H1 (cell line): Measurements from ENCODE around the gene SLC39A8. TPM values are rescaled to one million over a fixed set of nuclear protein-coding genes. Genes with fewer than 3 reads are reported as not detected.
"Not testable (repeated sequence)": the region's sequence is repeated elsewhere in the genome, so short reads cannot be mapped to it uniquely, and the experiment has no call there.

ENCODE experiments used
- CTCF ChIA-PET: fragments of 300-600 bp; sonication (Branson Sonifier 250); formaldehyde crosslinking; loops from one replicate; lab custom pipeline; 2021; ENCODE audit not compliant: partially characterized antibody; lab: Charles Lee
- POLR2A ChIA-PET: fragments of 300-600 bp; sonication (Branson Sonifier 250); formaldehyde crosslinking; loops from one replicate; lab custom pipeline; 2021; ENCODE audit warnings: inconsistent platforms; ENCODE audit not compliant: partially characterized antibody; lab: Charles Lee
- DNase-seq, 2 experiments: peaks; one replicate each; pipeline versions ENCODE4 v3.0.0 to v3.0.0-alpha.2; 2010 to 2022; ENCODE audit warnings: low spot score in 2 of 2, low read depth in 1 of 2, mixed read lengths in 1 of 2
- FAIRE-seq: peaks from 2 replicates; lab custom pipeline; 2011; peaks lifted over from hg19 to GRCh38; lab: Jason Lieb, UNC
- H2AFZ ChIP-seq: 2 replicates; pipeline ENCODE4 v1.8.1; 2012; ENCODE audit warnings: low read length, inconsistent platforms
- H2AK5ac ChIP-seq: 2 replicates; pipeline ENCODE4 v1.6.1; 2013; ENCODE audit warnings: low read depth, low read length
- H2BK120ac ChIP-seq: replicated peaks from 2 replicates; pipeline ENCODE3; 2013; ENCODE audit warnings: low read depth, low read length, inconsistent platforms
- H2BK12ac ChIP-seq: 2 replicates; pipeline ENCODE4 v1.6.1; 2013; ENCODE audit warnings: low read depth, low read length
- H2BK15ac ChIP-seq: 2 replicates; pipeline ENCODE4 v1.6.1; 2013; ENCODE audit warnings: low read length
- H2BK20ac ChIP-seq: 2 replicates; pipeline ENCODE4 v1.6.1; 2013; ENCODE audit warnings: low read length
- H2BK5ac ChIP-seq: 2 replicates; pipeline ENCODE4 v1.6.1; 2013; ENCODE audit warnings: low read depth, low read length
- H3K14ac ChIP-seq: 2 replicates; pipeline ENCODE4 v1.6.1; 2013; ENCODE audit warnings: inconsistent platforms; ENCODE audit not compliant: insufficient read length
- H3K18ac ChIP-seq: 2 replicates; pipeline ENCODE4 v1.6.1; 2013; ENCODE audit warnings: low read length; ENCODE audit errors: extremely low read depth
- H3K23ac ChIP-seq: 2 replicates; pipeline ENCODE4 v1.6.1; 2013; ENCODE audit warnings: inconsistent platforms; ENCODE audit not compliant: insufficient read length
- H3K23me2 ChIP-seq: 2 replicates; pipeline ENCODE4 v1.6.1; 2013; ENCODE audit warnings: low read depth, low read length
- H3K27ac ChIP-seq: 2 replicates; pipeline ENCODE4 v1.6.1; 2011; ENCODE audit warnings: low read depth, low read length, inconsistent platforms
- H3K27me3 ChIP-seq, 4 experiments: replicated peaks in 1 of 4; 1 replicate in 1 of 4; 2 replicates in 3 of 4; pipeline versions ENCODE4 v1.6.1 to v1.8.1; 2011 to 2013; ENCODE audit warnings: low read length in 3 of 4, mild to moderate bottlenecking in 3 of 4, inconsistent platforms in 2 of 4, mixed read lengths in 2 of 4, moderate library complexity in 1 of 4; ENCODE audit not compliant: control insufficient read depth in 3 of 4, insufficient read depth in 3 of 4; ENCODE audit errors: extremely low read depth in 1 of 4
- H3K36me3 ChIP-seq, 4 experiments: 2 replicates each; pipeline versions ENCODE4 v1.6.1 to v1.8.1; 2011 to 2013; ENCODE audit warnings: mild to moderate bottlenecking in 4 of 4, low read length in 3 of 4, moderate library complexity in 2 of 4, control low read depth in 1 of 4, inconsistent platforms in 1 of 4; ENCODE audit not compliant: insufficient read depth in 4 of 4, control insufficient read depth in 2 of 4
- H3K4ac ChIP-seq: replicated peaks from 2 replicates; pipeline ENCODE3; 2013; ENCODE audit warnings: low read length, low read depth, mixed read lengths, inconsistent platforms; ENCODE audit not compliant: insufficient read length
- H3K4me1 ChIP-seq, 4 experiments: replicated peaks in 1 of 4; 1 replicate in 1 of 4; 2 replicates in 3 of 4; pipeline versions ENCODE4 v1.6.1 to v1.8.1; 2011 to 2013; ENCODE audit warnings: low read length in 3 of 4, inconsistent platforms in 2 of 4, mixed read lengths in 1 of 4; ENCODE audit not compliant: insufficient read depth in 4 of 4, control insufficient read depth in 3 of 4
- H3K4me2 ChIP-seq, 2 experiments: 2 replicates each; pipeline versions ENCODE4 v1.6.1 to v1.8.1; 2011 to 2013; ENCODE audit warnings: low read depth in 2 of 2, low read length in 2 of 2, control low read depth in 1 of 2, inconsistent platforms in 1 of 2, mild to moderate bottlenecking in 1 of 2; ENCODE audit not compliant: insufficient read depth in 1 of 2
- H3K4me3 ChIP-seq, 4 experiments: fragments of 200-600, 300-600 bp in 1 of 4; sonication (generic), shearing (Covaris generic), sonication (Bioruptor Twin) in 1 of 4; 2 replicates each; pipeline versions ENCODE4 v1.5.1 to v1.8.1; 2011 to 2016; ENCODE audit warnings: low read length in 4 of 4, low read depth in 3 of 4, control low read depth in 2 of 4, inconsistent platforms in 2 of 4, mild to moderate bottlenecking in 2 of 4, mixed read lengths in 1 of 4, moderate library complexity in 1 of 4; ENCODE audit not compliant: insufficient read depth in 2 of 4; ENCODE audit errors: extremely low read depth in 1 of 4
- H3K56ac ChIP-seq: replicated peaks from 2 replicates; pipeline ENCODE3; 2013; ENCODE audit warnings: low read depth, mild to moderate bottlenecking, mixed read lengths, low read length, inconsistent platforms; ENCODE audit not compliant: insufficient read length
- H3K79me1 ChIP-seq: 2 replicates; pipeline ENCODE4 v1.6.1; 2013; ENCODE audit warnings: low read depth, low read length, control low read depth
- H3K79me2 ChIP-seq, 2 experiments: 2 replicates each; pipeline versions ENCODE4 v1.6.1 to v1.8.1; 2012 to 2013; ENCODE audit warnings: low read length in 2 of 2, mild to moderate bottlenecking in 2 of 2, inconsistent platforms in 1 of 2; ENCODE audit not compliant: insufficient read depth in 2 of 2, control insufficient read depth in 1 of 2
- H3K9ac ChIP-seq, 4 experiments: replicated peaks in 1 of 4; 1 replicate in 1 of 4; 2 replicates in 3 of 4; pipeline versions ENCODE4 v1.6.1 to v1.8.1; 2011 to 2013; ENCODE audit warnings: low read depth in 3 of 4, low read length in 3 of 4, control low read depth in 2 of 4, mild to moderate bottlenecking in 2 of 4, moderate library complexity in 2 of 4, inconsistent platforms in 1 of 4; ENCODE audit errors: extremely low read depth in 1 of 4
- H3K9me3 ChIP-seq, 2 experiments: 2 replicates each; pipeline versions ENCODE4 v1.6.1 to v1.8.1; 2012 to 2013; ENCODE audit warnings: mild to moderate bottlenecking in 2 of 2, moderate library complexity in 2 of 2, control low read depth in 1 of 2, inconsistent platforms in 1 of 2, low read depth in 1 of 2, low read length in 1 of 2, mixed read lengths in 1 of 2; ENCODE audit not compliant: insufficient read depth in 2 of 2
- H4K20me1 ChIP-seq, 2 experiments: replicated peaks in 1 of 2; 2 replicates each; pipeline versions ENCODE3 to v1.8.1; 2011 to 2013; ENCODE audit warnings: inconsistent platforms in 2 of 2, low read length in 2 of 2, mild to moderate bottlenecking in 1 of 2; ENCODE audit not compliant: insufficient read depth in 2 of 2, control insufficient read depth in 1 of 2
- H4K5ac ChIP-seq: 2 replicates; pipeline ENCODE4 v1.6.1; 2013; ENCODE audit warnings: low read length, low read depth, mixed read lengths, inconsistent platforms; ENCODE audit not compliant: insufficient read length
- H4K8ac ChIP-seq: 2 replicates; pipeline ENCODE4 v1.8.0; 2013; ENCODE audit warnings: mild to moderate bottlenecking, moderate library complexity, low read length, inconsistent platforms; ENCODE audit not compliant: insufficient read depth; ENCODE audit errors: extremely low read depth
- H4K91ac ChIP-seq: replicated peaks from 2 replicates; pipeline ENCODE3; 2013; ENCODE audit warnings: low read length, mixed read lengths, inconsistent platforms; ENCODE audit not compliant: insufficient read length
- BCL11A ChIP-seq, 2 experiments: IDR thresholded peaks; one replicate each; pipeline ENCODE4 v1.6.1; 2011; ENCODE audit warnings: low read depth in 2 of 2, low read length in 2 of 2, mild to moderate bottlenecking in 2 of 2
- CHD2 ChIP-seq: IDR thresholded peaks from 2 replicates; pipeline ENCODE4 v1.6.1; 2012; ENCODE audit warnings: low read length, improper control_type of control experiment
- WGBS, 2 experiments: shearing (Covaris generic) in 1 of 2; methylation state at CpG; one replicate each; pipeline versions ENCODE4 v1.1.6 to v1.1.7; 2013 to 2015; ENCODE audit warnings: low lambda C conversion rate in 2 of 2, mixed read lengths in 2 of 2, inconsistent platforms in 1 of 2, low coverage in 1 of 2, missing lambda C conversion rate in 1 of 2; ENCODE audit not compliant: insufficient replicate concordance in 2 of 2, insufficient coverage in 1 of 2, insufficient read length in 1 of 2; ENCODE audit errors: extremely low coverage in 1 of 2, missing lambda C conversion rate in 1 of 2; 5-methylcytosine and 5-hydroxymethylcytosine counted together
- polyA plus RNA-seq, 7 experiments: library from polyadenylated mRNA; depleted of rRNA in 3 of 7; stranded (reverse) in 5 of 7; unstranded in 2 of 7; fragments of >200 nt in 5 of 7; fragments of 200-250 nt in 2 of 7; gene quantifications; 1 replicate in 5 of 7; 2 replicates in 1 of 7; 4 replicates in 1 of 7; pipeline versions ENCODE4 v1.2.1 to v1.2.3, GENCODE V29; 2011 to 2013; ENCODE audit warnings: missing spikeins in 2 of 7, mixed read lengths in 2 of 7
- total RNA-seq: library from RNA; stranded (reverse); fragmentation: NEBNext Ultra II Directional; extraction: Animal tissue kit (Norgen Biotek cat#: 25700); gene quantifications from 2 replicates; pipeline ENCODE4 v1.2.1, GENCODE V29; 2021

Gene SLC39A8
- total and polyA plus RNA-seq, 2 of the 8 experiments (the other 6 are each of a cell fraction or from before 2014, with no cell fraction given): 6.4 to 38.7 TPM

- Histone ChIP-seq H4K91ac (no peak overlapping the region), H3K23me2 (no peaks in the 10 kb centered on the region), H3K27me3 (no peaks in the 10 kb centered on the region), H3K36me3 (no peaks in the 10 kb centered on the region), H4K20me1 (no peaks in the 10 kb centered on the region), H2AK5ac (no peak overlapping the region), H2BK5ac (no peak overlapping the region), H3K79me1 (no peaks in the 10 kb centered on the region), H3K4me2 (no peak overlapping the region), H3K9me3 (no peaks in the 10 kb centered on the region), H3K4me1 (no peaks in the 10 kb centered on the region), H4K8ac (no peak overlapping the region), H3K18ac (no peak overlapping the region), H2BK12ac (no peak overlapping the region), H3K79me2 (no peaks in the 10 kb centered on the region), H2BK20ac (no peak overlapping the region), H2AFZ (peak overlapping the region; percentile 72; the same call in 1 of the 2 replicates), H3K23ac (no peak overlapping the region), H3K9ac (no peak overlapping the region), H3K4ac (no peak overlapping the region), H2BK120ac (no peak overlapping the region), H3K4me3 (no peak overlapping the region), H2BK15ac (no peak overlapping the region), H3K56ac (no peak overlapping the region), H4K5ac (no peak overlapping the region), H3K27ac (no peak overlapping the region), H3K14ac (no peak overlapping the region)
- DNase-seq (no peak), FAIRE-seq (no peak)
- ChIA-PET POLR2A (no interaction called here), CTCF (interaction anchor here (0.9 kb wide), 1 partner anchor 11 kb away, joined by 3 read pairs; no protein-coding TSS in a partner anchor)
- TF ChIP-seq BCL11A (IDR thresholded peaks at IDR 0.05; ENCODE audit: low read depth in 2 of 2, low read length in 2 of 2) (no peak), CHD2 (no peak)
- 85% methylated on average over 3 of the region's 3 CpGs; no CpG with 5 or more reads in 1 of the 2 experiments for WGBS, 2 experiments
Measured at GRCh38 chr4:102358128-102358527, 12.8 kb upstream of the SLC39A8 start.

- H2BK12ac ChIP-seq, H3K4ac ChIP-seq, POLR2A ChIA-PET, H3K14ac ChIP-seq, H2BK120ac ChIP-seq, H3K36me3 ChIP-seq, H3K27me3 ChIP-seq, H3K79me2 ChIP-seq, H2BK20ac ChIP-seq, DNase-seq, H4K20me1 ChIP-seq, H3K79me1 ChIP-seq, H3K27ac ChIP-seq, H3K9me3 ChIP-seq, H3K4me2 ChIP-seq, H3K23ac ChIP-seq, FAIRE-seq, H2BK15ac ChIP-seq, H3K18ac ChIP-seq, H3K4me3 ChIP-seq, H3K9ac ChIP-seq, H4K8ac ChIP-seq, H4K5ac ChIP-seq, H3K23me2 ChIP-seq, CTCF ChIA-PET, H3K56ac ChIP-seq, H4K91ac ChIP-seq, H2BK5ac ChIP-seq, H3K4me1 ChIP-seq, H2AK5ac ChIP-seq: not testable (repeated sequence)
- peak overlapping the region; percentile 72; the same call in 1 of the 2 replicates for H2AFZ ChIP-seq
Measured at GRCh38 chr4:102357637-102358036, 12.4 kb upstream of the SLC39A8 start.
